Brain microvascular endothelial cell (primary cell): ENCODE data around the gene DNAJB4.

Source experiments
- DNase-seq: peaks from one replicate; pipeline ENCODE4 v3.0.0-alpha.2; 2020
- H3K27ac ChIP-seq: fragments of 250-450 bp; sonication (Bioruptor Pico); 2 replicates; pipeline ENCODE4 v1.5.1; 2020; ENCODE audit warnings: mild to moderate bottlenecking, moderate library complexity
- H3K27me3 ChIP-seq: fragments of 250-450 bp; sonication (Bioruptor Pico); replicated peaks from 2 replicates; pipeline ENCODE4 v1.5.1; 2020; ENCODE audit warnings: mild to moderate bottlenecking
- H3K36me3 ChIP-seq: fragments of 250-450 bp; sonication (Bioruptor Pico); replicated peaks from 2 replicates; pipeline ENCODE4 v1.5.1; 2020; ENCODE audit warnings: mild to moderate bottlenecking
- H3K4me3 ChIP-seq: 2 replicates; pipeline ENCODE4 v1.5.1; 2011; ENCODE audit warnings: low read depth, mild to moderate bottlenecking, control low read depth, low read length, moderate library complexity
- CTCF ChIP-seq: IDR thresholded peaks from 2 replicates; pipeline ENCODE4 v1.5.1; 2011; ENCODE audit warnings: low read depth, mild to moderate bottlenecking, moderate library complexity, low read length, control low read depth, inconsistent platforms; ENCODE audit errors: missing control alignments
- in situ Hi-C: cut with HindIII; loops from 2 replicates; pipeline ENCODE4 v1.10.0; 2017; ENCODE audit warnings: low sequenced_read_pairs, low pct_ligation_motif_present

DNAJB4 gene

GRCh38 chr1:78048446-78048845 lies 43.7 kb downstream of the DNAJB4 start:
- DNase-seq = no peak
- H3K4me3 ChIP-seq = no peak overlapping the region
- no peak overlapping the region for H3K27ac ChIP-seq
- in situ Hi-C loops = no loop called here
- H3K27me3 ChIP-seq = no peaks in the 10 kb centered on the region
- no peak for TF ChIP-seq CTCF
- H3K36me3 ChIP-seq = no peaks in the 10 kb centered on the region

GRCh38 chr1:78049396-78049795 lies 44.7 kb downstream of the DNAJB4 start:
- no peak for DNase-seq
- no peak for TF ChIP-seq CTCF
- Histone ChIP-seq H3K27ac (no peak overlapping the region), H3K27me3 (no peaks in the 10 kb centered on the region), H3K4me3 (no peak overlapping the region), H3K36me3 (no peaks in the 10 kb centered on the region)
- in situ Hi-C loops = no loop called here

GRCh38 chr1:78051005-78051404 lies 46.3 kb downstream of the DNAJB4 start:
- Histone ChIP-seq H3K36me3 (no peaks in the 10 kb centered on the region), H3K4me3 (no peak overlapping the region), H3K27me3 (no peaks in the 10 kb centered on the region), H3K27ac (no peak overlapping the region)
- no peak for TF ChIP-seq CTCF
- in situ Hi-C loops = no loop called here
- no peak for DNase-seq

- Histone ChIP-seq H3K36me3 (no peaks in the 10 kb centered on the region), H3K27ac (no peak overlapping the region), H3K4me3 (no peak overlapping the region), H3K27me3 (no peaks in the 10 kb centered on the region)
- TF ChIP-seq CTCF = no peak
- DNase-seq = no peak
- in situ Hi-C loops = no loop called here
Observed at GRCh38 chr1:78052685-78053405, 48.1 kb downstream of the DNAJB4 start.

GRCh38 chr1:78053498-78053897 lies 48.8 kb downstream of the DNAJB4 start:
- in situ Hi-C loops = no loop called here
- no peak for DNase-seq
- Histone ChIP-seq H3K36me3 (no peaks in the 10 kb centered on the region), H3K27me3 (no peaks in the 10 kb centered on the region), H3K27ac (no peak overlapping the region), H3K4me3 (no peak overlapping the region)
- TF ChIP-seq CTCF = no peak

- H3K4me3 ChIP-seq = no peak overlapping the region
- no peak for TF ChIP-seq CTCF
- in situ Hi-C loops = no loop called here
- H3K27me3 ChIP-seq = no peaks in the 10 kb centered on the region
- H3K27ac ChIP-seq = no peak overlapping the region
- H3K36me3 ChIP-seq = no peaks in the 10 kb centered on the region
- peak; percentile 43 for DNase-seq
Observed at GRCh38 chr1:78054559-78054958, 49.8 kb downstream of the DNAJB4 start.
